Adrenal gland (tissue), 5 donors: ENCODE results near the gene MAML3.

Source experiments
- POLR2A ChIP-seq, 2 donors: fragments of 450-650 bp; IDR thresholded peaks; one replicate each; pipeline ENCODE4 v1.6.1; 2017; ENCODE audit warnings: antibody characterized with exemption in 2 of 2, mild to moderate bottlenecking in 2 of 2, moderate library complexity in 1 of 2
- TF ChIP-seq, protein P1 (sequence below), 6 experiments: fragments of 450-650 bp in 4 of 6; fragments of 200-600 bp in 2 of 6; sonication (generic) in 1 of 6; IDR thresholded peaks; 1 replicate in 5 of 6; 2 replicates in 1 of 6; pipeline versions ENCODE4 v1.5.1 to v1.8.0; 2016 to 2021; ENCODE audit warnings: antibody characterized with exemption in 6 of 6, mild to moderate bottlenecking in 2 of 6, moderate library complexity in 1 of 6
- donor health status: DM: no; HTN: no; CAD: no.

DNA sequence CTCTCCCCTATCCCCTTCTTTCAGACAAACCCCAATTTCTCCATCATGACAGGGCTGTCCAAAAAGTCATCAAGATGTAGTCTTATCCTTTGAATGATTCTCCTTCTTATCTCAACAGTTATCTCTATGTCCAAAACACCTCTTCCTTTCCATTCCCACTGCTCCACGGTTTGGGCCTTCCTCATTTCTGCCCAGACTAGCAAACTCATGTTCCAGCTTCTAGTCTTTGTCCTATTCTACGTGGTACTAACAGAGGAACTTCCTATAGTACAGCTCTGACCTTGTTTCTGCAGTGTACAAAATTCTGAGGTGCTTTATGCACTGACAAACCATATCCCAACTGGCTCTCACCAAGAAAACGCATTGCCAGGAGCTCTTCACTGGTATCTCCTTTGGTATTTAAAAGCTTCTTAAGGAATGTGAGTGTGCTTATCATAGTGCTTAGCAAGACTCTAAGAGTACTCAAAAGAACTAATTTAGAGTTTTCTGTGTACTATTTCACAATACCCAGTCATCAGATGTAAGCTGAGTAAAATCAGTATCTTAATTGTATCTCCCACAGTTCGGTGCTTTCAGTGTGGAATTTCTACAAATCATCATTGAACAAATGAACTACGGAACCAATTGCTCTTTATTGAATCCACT is 65.5 kb downstream of the MAML3 start:
- no peak for TF ChIP-seq POLR2A (IDR thresholded peaks at IDR 0.05)
- TF ChIP-seq, protein P1, sequence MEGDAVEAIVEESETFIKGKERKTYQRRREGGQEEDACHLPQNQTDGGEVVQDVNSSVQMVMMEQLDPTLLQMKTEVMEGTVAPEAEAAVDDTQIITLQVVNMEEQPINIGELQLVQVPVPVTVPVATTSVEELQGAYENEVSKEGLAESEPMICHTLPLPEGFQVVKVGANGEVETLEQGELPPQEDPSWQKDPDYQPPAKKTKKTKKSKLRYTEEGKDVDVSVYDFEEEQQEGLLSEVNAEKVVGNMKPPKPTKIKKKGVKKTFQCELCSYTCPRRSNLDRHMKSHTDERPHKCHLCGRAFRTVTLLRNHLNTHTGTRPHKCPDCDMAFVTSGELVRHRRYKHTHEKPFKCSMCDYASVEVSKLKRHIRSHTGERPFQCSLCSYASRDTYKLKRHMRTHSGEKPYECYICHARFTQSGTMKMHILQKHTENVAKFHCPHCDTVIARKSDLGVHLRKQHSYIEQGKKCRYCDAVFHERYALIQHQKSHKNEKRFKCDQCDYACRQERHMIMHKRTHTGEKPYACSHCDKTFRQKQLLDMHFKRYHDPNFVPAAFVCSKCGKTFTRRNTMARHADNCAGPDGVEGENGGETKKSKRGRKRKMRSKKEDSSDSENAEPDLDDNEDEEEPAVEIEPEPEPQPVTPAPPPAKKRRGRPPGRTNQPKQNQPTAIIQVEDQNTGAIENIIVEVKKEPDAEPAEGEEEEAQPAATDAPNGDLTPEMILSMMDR (IDR thresholded peaks at IDR 0.05), result no peak
